ENCODE results near the gene SLC16A2. TPM values are rescaled to one million over a fixed set of nuclear protein-coding genes. Genes with fewer than 3 reads are reported as not detected.

SLC16A2 gene
- total RNA-seq, 2 donors from 2014 or later = 6.4 to 8.3 TPM

DNA sequence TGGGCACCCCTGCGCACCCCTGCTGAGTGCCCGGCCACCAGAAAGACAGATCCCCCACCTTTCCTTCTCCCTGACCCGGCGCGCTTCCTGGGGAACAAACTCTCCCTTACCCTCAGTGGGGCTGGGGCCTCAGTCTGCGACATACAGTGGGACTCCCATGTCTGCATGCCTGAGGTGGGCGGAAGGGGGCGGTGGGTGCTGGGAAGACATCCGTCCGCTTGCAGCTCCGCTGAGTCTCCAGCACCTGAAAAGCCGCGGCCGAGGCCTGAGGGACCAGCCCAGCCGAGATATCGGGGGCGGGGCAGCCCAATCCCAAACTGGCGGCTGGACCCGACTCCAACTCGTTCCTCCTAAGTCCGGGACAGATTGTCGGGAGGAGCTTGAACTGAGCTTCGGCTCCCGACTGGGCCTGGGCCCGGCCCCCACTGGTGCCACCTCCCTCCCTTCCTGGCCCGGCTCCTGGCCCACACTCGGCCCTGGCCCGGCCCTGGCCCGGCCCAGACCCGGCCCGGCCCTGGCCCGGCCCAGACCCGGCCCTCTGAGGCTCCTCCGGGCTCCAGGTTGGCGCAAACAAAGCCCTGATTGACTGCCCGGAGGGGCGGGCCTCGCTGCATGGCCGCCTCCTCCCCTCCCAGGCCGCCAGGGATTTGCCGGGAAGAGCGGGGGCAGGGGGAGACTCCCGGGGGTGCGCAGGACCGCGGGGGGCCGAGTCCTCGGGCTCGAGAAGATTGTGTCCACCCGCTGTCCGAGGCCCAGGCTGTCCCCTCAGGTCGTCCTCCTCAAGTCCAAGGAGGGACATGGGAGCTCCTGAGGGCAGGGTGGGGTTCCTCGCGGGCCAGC, 877 bp upstream of the SLC16A2 start:
- H3K4me3 ChIP-seq = peak overlapping the region; percentile 47 to 60
- peak; percentile 72 for DNase-seq (ENCODE audit: low spot score)
- peak overlapping the region; percentile 87 to 94 for H3K27ac ChIP-seq
- H3K9me3 ChIP-seq = no peaks in the 10 kb centered on the region
- H3K4me1 ChIP-seq = peaks cover 0 to 16% of the 10 kb centered on the region in 2 donors
- no peaks in the 10 kb centered on the region for H3K27me3 ChIP-seq
- TF ChIP-seq, protein P1, sequence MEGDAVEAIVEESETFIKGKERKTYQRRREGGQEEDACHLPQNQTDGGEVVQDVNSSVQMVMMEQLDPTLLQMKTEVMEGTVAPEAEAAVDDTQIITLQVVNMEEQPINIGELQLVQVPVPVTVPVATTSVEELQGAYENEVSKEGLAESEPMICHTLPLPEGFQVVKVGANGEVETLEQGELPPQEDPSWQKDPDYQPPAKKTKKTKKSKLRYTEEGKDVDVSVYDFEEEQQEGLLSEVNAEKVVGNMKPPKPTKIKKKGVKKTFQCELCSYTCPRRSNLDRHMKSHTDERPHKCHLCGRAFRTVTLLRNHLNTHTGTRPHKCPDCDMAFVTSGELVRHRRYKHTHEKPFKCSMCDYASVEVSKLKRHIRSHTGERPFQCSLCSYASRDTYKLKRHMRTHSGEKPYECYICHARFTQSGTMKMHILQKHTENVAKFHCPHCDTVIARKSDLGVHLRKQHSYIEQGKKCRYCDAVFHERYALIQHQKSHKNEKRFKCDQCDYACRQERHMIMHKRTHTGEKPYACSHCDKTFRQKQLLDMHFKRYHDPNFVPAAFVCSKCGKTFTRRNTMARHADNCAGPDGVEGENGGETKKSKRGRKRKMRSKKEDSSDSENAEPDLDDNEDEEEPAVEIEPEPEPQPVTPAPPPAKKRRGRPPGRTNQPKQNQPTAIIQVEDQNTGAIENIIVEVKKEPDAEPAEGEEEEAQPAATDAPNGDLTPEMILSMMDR (IDR thresholded peaks at IDR 0.05) = no peak
- H3K36me3 ChIP-seq = no peaks in the 10 kb centered on the region

DNA sequence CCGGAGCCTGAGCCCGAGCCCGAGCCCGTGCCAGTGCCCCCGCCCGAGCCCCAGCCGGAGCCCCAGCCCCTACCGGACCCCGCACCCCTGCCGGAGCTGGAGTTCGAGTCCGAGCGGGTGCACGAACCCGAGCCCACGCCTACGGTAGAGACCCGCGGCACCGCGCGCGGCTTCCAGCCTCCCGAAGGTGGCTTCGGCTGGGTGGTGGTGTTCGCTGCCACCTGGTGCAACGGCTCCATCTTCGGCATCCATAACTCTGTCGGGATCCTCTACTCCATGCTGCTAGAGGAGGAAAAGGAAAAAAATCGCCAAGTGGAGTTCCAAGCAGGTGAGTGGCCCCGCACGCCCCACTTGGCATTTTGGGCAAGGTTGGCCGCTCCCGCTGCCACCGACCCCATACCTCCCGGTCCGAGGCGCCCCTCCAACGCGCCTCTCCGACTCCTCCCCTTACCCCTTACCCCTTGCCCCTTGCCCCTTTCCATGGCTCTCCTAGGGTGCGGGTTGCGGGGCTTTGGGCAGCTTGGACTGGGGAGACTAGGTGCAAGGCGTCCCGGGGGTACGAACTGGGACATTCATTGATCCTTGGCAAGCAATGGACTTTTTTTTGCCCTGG, 553 bp downstream of the SLC16A2 start:
- DNase-seq (ENCODE audit: low spot score) = no peak
- TF ChIP-seq, protein P1 (IDR thresholded peaks at IDR 0.05) = no peak
- H3K9me3 ChIP-seq = no peaks in the 10 kb centered on the region
- no peaks in the 10 kb centered on the region for H3K36me3 ChIP-seq
- H3K4me1 ChIP-seq = peaks cover 0 to 16% of the 10 kb centered on the region in 2 donors
- peak overlapping the region; percentile 47 to 60 for H3K4me3 ChIP-seq
- peak overlapping the region; percentile 87 to 94 for H3K27ac ChIP-seq
- H3K27me3 ChIP-seq = no peaks in the 10 kb centered on the region

DNA sequence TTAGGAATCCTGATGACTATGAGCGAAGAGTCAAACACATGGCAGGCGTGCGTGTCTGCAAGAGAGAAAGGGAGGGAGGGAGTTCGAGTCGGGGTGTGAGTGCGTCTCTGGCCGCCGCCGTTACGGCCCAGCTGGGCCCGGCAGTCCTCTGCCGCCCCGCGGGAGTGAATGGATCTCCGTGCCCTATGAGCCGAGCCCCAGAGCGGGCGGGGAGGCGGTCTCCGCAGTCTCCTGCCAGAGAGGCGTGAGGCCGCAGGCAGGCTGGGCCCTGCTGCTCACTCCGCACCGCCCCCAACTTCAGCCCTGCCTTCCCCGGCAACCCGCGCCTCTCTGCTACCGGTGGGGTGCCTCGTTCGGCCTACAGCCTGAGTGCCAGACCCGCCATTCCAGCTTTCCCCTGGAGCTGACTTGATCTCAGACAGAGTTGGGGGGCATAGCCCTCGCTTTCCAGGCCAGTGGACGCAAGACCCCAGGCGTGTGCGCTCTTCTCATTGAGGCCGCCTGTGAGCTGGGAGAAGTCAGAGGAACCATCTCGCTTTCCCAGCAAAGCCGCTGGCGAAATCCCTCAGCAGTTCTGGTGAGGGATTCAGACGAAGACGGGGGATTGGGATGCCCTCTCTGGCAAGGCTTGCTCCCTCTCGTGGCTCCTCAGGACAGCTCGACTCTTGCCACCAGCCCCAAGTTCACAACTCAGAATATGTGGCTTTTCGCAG, 1.4 kb downstream of the SLC16A2 start:
- Histone ChIP-seq H3K9me3 (no peaks in the 10 kb centered on the region), H3K27me3 (no peaks in the 10 kb centered on the region), H3K4me3 (peak overlapping the region; percentile 47 to 60), H3K27ac (peak overlapping the region; percentile 87 to 94), H3K36me3 (no peaks in the 10 kb centered on the region), H3K4me1 (peaks cover 0 to 16% of the 10 kb centered on the region in 2 donors)
- DNase-seq (ENCODE audit: low spot score) = peak; percentile 70
- TF ChIP-seq, protein P1 (IDR thresholded peaks at IDR 0.05) = peak in 1 of 2 donors; percentile 41

DNA sequence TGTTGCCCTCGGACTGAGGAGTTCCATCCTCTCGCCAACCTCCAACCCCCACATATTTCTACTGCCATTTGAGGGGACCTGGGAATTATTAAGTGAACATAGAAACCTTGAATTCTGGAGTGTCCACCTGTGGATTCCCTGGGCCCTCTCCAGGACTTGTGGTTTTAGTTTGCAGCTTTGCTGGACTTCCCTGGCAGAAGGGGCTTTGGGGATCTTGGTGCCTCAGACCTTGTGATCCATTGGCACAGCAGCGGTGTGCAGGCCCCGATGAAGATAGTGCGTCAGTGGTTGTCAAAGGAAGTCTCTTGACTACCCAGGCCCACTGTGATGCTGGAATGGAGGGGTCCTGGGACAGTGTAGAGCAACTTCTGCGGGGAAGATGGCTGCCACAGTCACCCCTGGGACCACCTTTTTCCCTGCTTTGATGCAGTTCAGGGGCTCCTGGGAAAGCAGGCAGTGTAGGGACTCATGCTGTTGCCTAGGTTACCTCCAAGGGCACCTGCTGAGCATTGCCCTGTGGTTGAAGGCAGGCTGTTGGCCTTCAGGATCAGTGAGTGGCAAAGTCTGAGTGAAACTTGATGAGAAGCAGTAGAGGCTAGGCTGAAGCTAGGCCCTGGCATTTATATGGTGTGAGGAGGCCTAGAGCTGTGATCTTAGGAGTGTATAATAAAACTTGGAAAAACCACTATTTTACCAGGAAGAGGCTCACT, 2.2 kb downstream of the SLC16A2 start:
- Histone ChIP-seq H3K9me3 (no peaks in the 10 kb centered on the region), H3K27ac (peak overlapping the region; percentile 87 to 94), H3K36me3 (no peaks in the 10 kb centered on the region), H3K27me3 (no peaks in the 10 kb centered on the region), H3K4me3 (peak overlapping the region in 1 of 2 donors; percentile 60), H3K4me1 (peaks cover 0 to 16% of the 10 kb centered on the region in 2 donors)
- DNase-seq (ENCODE audit: low spot score) = no peak
- TF ChIP-seq, protein P1 (IDR thresholded peaks at IDR 0.05) = no peak

DNA sequence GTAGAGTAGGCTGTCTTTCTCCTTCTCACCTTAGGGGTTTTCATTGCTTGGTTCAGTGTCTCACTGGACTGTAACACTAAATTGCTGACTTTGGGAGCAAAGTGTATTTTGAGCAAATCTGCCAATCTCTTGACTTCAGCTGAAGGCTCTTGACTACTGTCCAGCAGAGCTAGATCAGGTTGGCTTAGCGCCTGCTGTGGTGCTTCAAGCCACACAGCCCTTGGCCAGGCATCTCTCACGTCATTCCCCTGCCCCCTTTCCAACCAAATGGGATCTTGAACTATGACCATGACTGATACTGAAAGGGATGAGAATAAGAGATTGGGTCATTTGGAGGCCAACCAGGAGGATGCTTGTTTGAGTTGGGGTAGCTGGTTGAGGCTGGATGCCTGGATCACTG, 4.8 kb downstream of the SLC16A2 start:
- Histone ChIP-seq H3K36me3 (no peaks in the 10 kb centered on the region), H3K9me3 (no peaks in the 10 kb centered on the region), H3K27ac (no peak overlapping the region), H3K27me3 (no peaks in the 10 kb centered on the region), H3K4me3 (no peak overlapping the region), H3K4me1 (peaks cover 0 to 8% of the 10 kb centered on the region in 2 donors)
- DNase-seq (ENCODE audit: low spot score) = no peak
- TF ChIP-seq, protein P1 (IDR thresholded peaks at IDR 0.05) = no peak
